Tibial artery (tissue), 4 donors: Measurements from ENCODE around the gene ABCC5.

Experiments
- DNase-seq, 2 donors: peaks; one replicate each; pipeline ENCODE4 v3.0.0-alpha.2; 2019
- H3K27ac ChIP-seq, 2 donors: fragments of 200-600 bp; sonication (generic) in 1 of 2; 1 replicate in 1 of 2; 2 replicates in 1 of 2; pipeline ENCODE4 v1.5.1; 2018 to 2019; ENCODE audit warnings: mild to moderate bottlenecking in 1 of 2
- H3K27me3 ChIP-seq, 2 donors: fragments of 200-600 bp; sonication (generic) in 1 of 2; one replicate each; pipeline versions ENCODE4 v1.5.1 to v1.6.0; 2016 to 2019
- H3K36me3 ChIP-seq, 3 donors: fragments of 200-600 bp; sonication (generic) in 2 of 3; one replicate each; pipeline ENCODE4 v1.5.1; 2016 to 2019; ENCODE audit warnings: mild to moderate bottlenecking in 2 of 3
- H3K4me1 ChIP-seq, 4 donors: fragments of 200-600 bp; sonication (generic) in 2 of 4; 1 replicate in 3 of 4; 2 replicates in 1 of 4; pipeline ENCODE4 v1.5.1; 2016 to 2019
- H3K4me3 ChIP-seq, 2 donors: fragments of 200-600 bp; sonication (generic) in 1 of 2; 1 replicate in 1 of 2; 2 replicates in 1 of 2; pipeline ENCODE4 v1.5.1; 2018 to 2019; ENCODE audit warnings: mild to moderate bottlenecking in 2 of 2
- H3K9me3 ChIP-seq, 3 donors: fragments of 200-600 bp; sonication (generic) in 1 of 3; one replicate each; pipeline ENCODE4 v1.5.1; 2016 to 2019
- CTCF ChIP-seq, 2 experiments: fragments of 200-600 bp in 1 of 2; fragments of 450-650 bp in 1 of 2; IDR thresholded peaks; one replicate each; pipeline ENCODE4 v1.5.1; 2017 to 2019; ENCODE audit warnings: antibody characterized with exemption in 2 of 2, mild to moderate bottlenecking in 1 of 2, moderate library complexity in 1 of 2
- intact Hi-C: fragments of 100-400 bp; cut with DNase I; formaldehyde crosslinking; loops from one replicate; pipeline ENCODE4 v1.15.0; 2023; ENCODE audit warnings: low total_unique reads

The ABCC5 gene

DNA sequence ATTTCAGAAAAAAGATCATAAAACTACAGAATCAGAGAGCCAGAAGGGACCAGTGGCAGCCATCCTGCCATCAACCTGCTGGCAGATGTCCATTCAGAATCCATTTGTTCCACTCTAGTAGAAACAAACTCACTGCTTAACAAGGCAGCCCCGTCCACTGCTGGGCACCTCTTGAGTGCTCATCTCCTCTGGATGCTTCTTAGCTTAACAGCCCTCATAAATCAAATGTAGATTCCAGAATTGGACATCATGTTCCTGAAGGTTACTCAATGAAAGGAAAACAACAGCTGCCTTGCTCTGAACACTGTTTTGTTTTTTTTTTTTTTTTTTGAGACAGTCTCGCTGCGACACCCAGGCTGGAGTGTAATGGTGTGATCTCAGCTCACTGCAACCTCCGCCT lies 37.3 kb downstream of the ABCC5 start:
- no peak for TF ChIP-seq CTCF (IDR thresholded peaks at IDR 0.05)
- intact Hi-C loops = no loop called here
- Histone ChIP-seq H3K4me3 (no peak overlapping the region), H3K9me3 (no peaks in the 10 kb centered on the region), H3K36me3 (peaks cover 32 to 76% (median 38%) of the 10 kb centered on the region in 3 donors), H3K4me1 (no peaks in the 10 kb centered on the region), H3K27ac (no peak overlapping the region), H3K27me3 (no peaks in the 10 kb centered on the region)
- no peak for DNase-seq

GRCh38 chr3:183975981-183976662 lies 41.6 kb downstream of the ABCC5 start:
- Histone ChIP-seq H3K4me3 (no peak overlapping the region), H3K36me3 (peaks cover 22 to 65% (median 24%) of the 10 kb centered on the region in 3 donors), H3K27ac (no peak overlapping the region), H3K27me3 (no peaks in the 10 kb centered on the region), H3K9me3 (no peaks in the 10 kb centered on the region), H3K4me1 (no peaks in the 10 kb centered on the region)
- intact Hi-C loops = no loop called here
- no peak for TF ChIP-seq CTCF (IDR thresholded peaks at IDR 0.05)
- DNase-seq = no peak

DNA sequence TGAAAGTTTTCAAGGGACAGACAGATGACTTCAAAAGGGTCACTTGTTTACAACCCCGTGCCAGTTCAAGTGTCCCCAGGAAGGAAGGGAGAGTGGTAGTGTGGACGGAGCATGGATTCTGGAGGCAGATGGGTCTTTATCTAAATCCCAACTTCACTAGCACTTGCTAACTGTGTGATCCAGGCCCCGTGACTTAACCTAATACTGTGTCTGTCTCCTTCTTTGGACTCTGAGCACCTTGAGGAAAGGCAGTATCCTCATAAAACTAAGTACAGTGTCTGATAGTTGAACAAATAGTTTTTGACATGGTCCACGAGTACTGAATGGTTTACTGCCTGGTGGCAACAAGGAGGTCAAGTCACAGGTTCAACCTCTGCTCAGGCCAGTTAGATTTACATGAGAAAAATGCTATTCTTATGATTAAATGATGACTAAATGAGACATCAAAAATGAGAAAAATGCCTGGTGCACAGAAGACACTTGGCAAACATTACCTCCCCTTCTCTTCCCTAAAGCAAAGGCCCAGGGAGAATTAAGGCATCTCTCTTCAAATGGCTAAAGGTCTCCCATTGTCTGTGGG lies 48.9 kb downstream of the ABCC5 start:
- Histone ChIP-seq H3K36me3 (peaks cover 45 to 87% (median 50%) of the 10 kb centered on the region in 3 donors), H3K27ac (no peak overlapping the region), H3K4me1 (no peaks in the 10 kb centered on the region), H3K4me3 (no peak overlapping the region), H3K9me3 (no peaks in the 10 kb centered on the region), H3K27me3 (no peaks in the 10 kb centered on the region)
- TF ChIP-seq CTCF (IDR thresholded peaks at IDR 0.05) = no peak
- no peak for DNase-seq
- intact Hi-C loops = no loop called here

DNA sequence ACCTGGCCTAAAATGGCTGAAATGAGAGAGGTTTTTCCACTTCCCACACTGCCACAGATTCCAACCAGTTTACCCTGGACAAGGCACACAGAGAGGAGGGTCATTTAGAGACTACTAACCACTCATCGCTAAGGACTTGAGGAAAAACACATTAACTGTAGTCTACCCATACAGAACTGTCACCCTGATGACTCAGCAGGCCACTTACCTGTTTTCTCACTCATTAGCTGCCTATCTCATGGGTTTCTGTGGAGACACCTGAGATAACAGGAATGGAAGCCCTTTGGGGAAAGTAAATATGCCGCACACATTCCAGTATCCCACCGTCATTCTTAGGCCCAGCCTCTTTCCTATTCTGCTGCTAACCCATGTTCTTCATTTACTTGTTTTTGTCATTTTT lies 50.0 kb downstream of the ABCC5 start:
- no peaks in the 10 kb centered on the region for H3K27me3 ChIP-seq
- no peaks in the 10 kb centered on the region for H3K9me3 ChIP-seq
- H3K4me1 ChIP-seq = no peaks in the 10 kb centered on the region
- TF ChIP-seq CTCF (IDR thresholded peaks at IDR 0.05) = no peak
- H3K36me3 ChIP-seq = peaks cover 49 to 92% (median 61%) of the 10 kb centered on the region in 3 donors
- no peak overlapping the region for H3K4me3 ChIP-seq
- DNase-seq = no peak
- H3K27ac ChIP-seq = no peak overlapping the region
- intact Hi-C loops = no loop called here

- H3K4me1 ChIP-seq = no peaks in the 10 kb centered on the region
- DNase-seq = no peak
- no peaks in the 10 kb centered on the region for H3K27me3 ChIP-seq
- H3K9me3 ChIP-seq = no peaks in the 10 kb centered on the region
- no peak overlapping the region for H3K27ac ChIP-seq
- no peak for TF ChIP-seq CTCF (IDR thresholded peaks at IDR 0.05)
- intact Hi-C loops = no loop called here
- no peak overlapping the region for H3K4me3 ChIP-seq
- H3K36me3 ChIP-seq = peaks cover 50 to 92% (median 65%) of the 10 kb centered on the region in 3 donors
These were observed 51.3 kb downstream of the ABCC5 start for GRCh38 chr3:183966361-183966791.
